ENCODE results near the gene CCDC177.
A peak's percentile ranks its signal among the peaks of the same experiment; 100 is the strongest.

CCDC177 gene

GRCh38 chr14:69574263-69574953 is at the start of gene CCDC177:
Gene CCDC177, minus strand, starts transcription at chr14:69574871. Its CDS starts 1,249 bp downstream, at chr14:69573622.
- peak; percentile 60 for DNase-seq (ENCODE audit: low spot score)

DNA sequence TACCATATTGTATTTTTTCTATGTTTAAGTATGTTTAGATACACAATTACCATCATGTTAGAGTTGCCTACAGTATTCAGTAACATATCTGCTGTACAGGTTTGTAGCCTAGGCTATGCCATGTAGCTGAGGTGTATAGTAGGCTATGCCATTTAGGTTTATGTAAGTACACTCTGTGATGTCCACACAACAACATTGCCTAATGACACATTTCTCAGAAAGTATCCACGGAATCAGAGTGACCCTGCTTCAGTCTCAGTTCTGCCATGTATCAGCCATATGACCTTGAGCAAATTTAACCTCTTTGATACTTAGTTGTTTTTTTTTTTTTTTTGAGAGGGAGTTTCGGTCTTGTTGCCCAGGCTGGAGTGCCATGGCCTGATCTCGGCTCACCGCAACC is 49.5 kb upstream of the CCDC177 start:
- no peak for DNase-seq (ENCODE audit: low spot score)

- DNase-seq (ENCODE audit: low spot score) = no peak
Observed at GRCh38 chr14:69620981-69621380, 46.3 kb upstream of the CCDC177 start.

- DNase-seq (ENCODE audit: low spot score) = no peak
Observed at GRCh38 chr14:69620211-69620611, 45.5 kb upstream of the CCDC177 start.

DNA sequence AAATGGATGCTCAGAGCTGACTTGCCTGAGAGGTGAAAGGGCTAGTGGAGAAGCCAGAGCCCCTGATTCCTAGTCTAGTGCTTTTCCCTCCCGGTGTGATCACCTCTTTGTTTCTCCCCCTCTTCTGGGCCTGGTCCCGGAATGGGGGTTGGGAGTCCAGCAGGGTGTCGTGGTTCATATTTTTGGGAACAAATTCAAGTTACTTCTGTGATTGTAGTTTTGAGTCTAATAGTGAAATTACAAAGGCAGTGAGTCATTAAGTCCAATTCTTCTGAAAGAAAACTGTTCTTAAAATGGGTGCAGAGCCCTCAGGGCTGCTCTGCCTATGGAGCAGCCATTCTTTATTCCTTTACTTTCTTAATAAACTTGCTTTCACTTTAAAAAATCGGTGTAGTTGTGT is 44.3 kb upstream of the CCDC177 start:
- no peak for DNase-seq (ENCODE audit: low spot score)

GRCh38 chr14:69617796-69618195 is 43.1 kb upstream of the CCDC177 start:
- DNase-seq (ENCODE audit: low spot score) = no peak

DNA sequence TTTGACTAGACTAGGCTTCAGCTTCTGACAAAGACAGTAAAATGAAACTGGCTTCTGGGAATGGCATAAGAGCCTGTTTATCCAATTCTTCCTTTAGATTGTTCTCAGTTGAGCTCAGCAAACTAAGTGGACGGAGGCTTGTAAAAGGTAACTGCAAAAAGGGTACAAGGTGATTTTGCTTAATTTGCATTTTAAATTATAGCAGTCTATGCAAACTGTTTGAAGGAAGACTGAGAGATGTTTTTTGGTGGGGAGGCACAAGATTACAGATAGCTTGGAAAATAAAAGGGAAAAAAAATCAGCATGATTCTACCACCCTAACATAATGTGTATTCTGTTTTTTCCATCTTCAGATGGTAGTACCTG is 41.7 kb upstream of the CCDC177 start:
- DNase-seq (ENCODE audit: low spot score) = no peak

GRCh38 chr14:69615496-69616407 is 41.1 kb upstream of the CCDC177 start:
- peak; percentile 59 for DNase-seq (ENCODE audit: low spot score)

- DNase-seq (ENCODE audit: low spot score) = no peak
Observed at GRCh38 chr14:69615121-69615495, 40.4 kb upstream of the CCDC177 start.

- DNase-seq (ENCODE audit: low spot score) = no peak
Observed at GRCh38 chr14:69614592-69614991, 39.9 kb upstream of the CCDC177 start.

GRCh38 chr14:69613312-69614073 is 38.8 kb upstream of the CCDC177 start:
- DNase-seq (ENCODE audit: low spot score) = no peak

GRCh38 chr14:69612783-69613130 is 38.1 kb upstream of the CCDC177 start:
- no peak for DNase-seq (ENCODE audit: low spot score)

DNA sequence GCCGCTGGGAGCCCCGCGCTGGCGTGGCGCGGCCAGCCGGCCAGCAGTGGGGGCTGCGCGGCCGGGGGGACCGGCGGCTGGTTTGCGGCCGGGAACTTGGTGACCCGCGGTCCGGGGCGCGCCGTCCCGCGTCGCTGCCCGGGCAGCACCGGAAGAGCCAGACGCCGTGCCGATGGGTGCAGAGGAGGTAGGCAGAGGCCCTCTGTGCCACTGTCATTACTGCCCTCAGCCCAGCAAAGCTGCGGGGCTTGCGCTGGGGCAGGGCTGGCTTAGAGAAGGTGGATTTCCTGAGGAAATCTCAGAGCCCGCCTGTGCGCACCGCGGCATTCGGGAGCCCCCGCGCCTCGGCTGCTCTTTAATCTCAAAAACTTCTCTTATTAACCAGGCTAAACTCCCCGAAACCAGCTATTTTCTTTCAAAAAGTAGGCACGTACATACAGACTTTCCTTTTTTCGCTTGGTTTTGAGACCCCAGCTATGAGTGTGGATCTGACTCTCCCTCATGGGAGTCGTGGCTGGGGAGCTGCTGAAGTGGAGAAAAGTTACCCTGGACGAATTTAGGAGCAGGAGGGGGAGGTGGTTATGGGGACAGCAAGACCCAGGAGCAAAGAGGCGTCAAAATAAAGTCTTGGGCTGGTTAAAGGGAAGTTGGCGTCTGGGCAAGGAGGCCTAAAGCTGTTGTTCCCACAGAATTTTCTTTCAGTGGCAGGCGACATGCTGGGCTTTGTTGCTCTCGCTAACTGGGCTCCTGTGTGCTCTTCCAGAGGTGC is 37.5 kb upstream of the CCDC177 start:
- DNase-seq (ENCODE audit: low spot score) = no peak

- DNase-seq (ENCODE audit: low spot score) = peak; percentile 89
Observed at GRCh38 chr14:69611172-69612013, 36.7 kb upstream of the CCDC177 start, which contains the start of gene SUSD6. Gene SUSD6, plus strand, starts transcription at chr14:69611596. Its CDS starts 46,997 bp downstream, at chr14:69658593.

DNA sequence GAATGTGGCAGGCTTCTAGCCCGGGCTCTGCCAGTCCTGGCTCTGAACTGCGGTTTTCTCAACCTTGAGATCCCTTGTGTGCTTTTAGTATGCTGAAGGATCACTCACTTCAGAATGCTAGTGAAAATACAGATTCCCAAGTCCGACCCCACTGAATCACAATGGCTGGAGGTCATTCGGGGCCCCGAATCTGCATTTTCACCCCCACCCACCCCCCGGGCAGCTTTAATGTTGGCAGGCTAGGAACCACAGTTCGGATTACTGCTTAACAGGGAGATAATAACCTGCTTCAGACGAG is 36.2 kb upstream of the CCDC177 start:
- DNase-seq (ENCODE audit: low spot score) = no peak

DNA sequence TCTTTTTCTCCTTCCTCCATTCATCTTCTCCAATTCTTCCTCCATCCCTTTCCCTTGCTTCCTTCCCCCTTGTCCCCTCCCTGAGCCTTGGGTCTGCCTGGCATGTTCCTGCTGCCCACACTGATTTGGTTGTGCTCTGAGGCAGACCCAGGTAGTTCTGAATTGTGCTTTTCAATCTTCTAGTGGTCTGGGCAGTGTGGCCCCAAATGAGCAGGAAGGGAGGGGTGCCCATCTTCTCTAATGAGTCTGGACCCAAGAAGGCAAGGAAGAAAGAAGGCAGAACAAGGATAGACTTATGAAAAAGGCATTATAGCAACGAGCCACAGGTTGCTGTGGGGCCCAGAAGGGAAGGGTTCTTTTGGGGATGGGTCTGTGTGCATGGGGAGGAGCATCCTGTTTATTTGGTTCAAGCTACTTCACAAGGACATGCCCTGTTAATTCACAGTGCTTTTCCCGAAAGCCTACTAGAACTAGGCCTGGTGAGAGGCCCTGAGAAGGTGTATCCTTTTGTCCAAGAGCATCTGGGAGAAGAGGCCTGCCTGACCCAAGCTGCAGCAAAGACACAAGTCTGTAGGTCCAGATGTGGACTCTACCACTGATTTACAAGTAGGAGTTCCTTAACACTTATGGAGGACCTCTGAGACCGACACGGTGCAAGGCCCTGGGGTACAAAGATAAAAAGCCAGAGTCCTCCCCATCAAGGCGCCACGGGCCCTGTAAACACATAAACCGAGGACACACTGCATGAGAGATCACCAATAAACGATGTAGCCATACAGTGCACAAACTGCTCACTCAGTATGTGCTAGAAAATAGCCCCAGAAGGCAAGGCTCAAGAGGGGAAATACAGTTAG is 35.6 kb upstream of the CCDC177 start:
- DNase-seq (ENCODE audit: low spot score) = no peak

GRCh38 chr14:69606258-69607184 is 31.9 kb upstream of the CCDC177 start:
- DNase-seq (ENCODE audit: low spot score) = no peak

DNA sequence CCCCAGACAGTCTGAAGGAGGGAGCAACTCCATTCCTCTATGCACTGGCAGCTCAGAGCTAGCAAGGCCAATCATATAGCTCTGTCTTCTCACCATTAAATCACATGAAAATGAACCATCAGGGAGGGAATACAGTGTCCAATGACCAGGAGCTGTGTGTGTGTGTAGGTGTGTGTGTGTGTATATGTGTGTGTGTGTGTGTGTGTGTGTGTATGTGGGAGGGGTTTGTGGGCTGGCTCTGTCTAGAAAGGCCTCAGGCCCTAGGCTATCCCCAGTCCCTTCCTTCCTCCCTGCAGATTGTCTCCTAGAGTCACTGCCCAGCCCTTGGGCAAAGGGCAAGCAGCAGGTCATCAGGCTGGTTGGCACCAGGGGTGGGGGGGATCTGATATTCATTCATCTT is 31.1 kb upstream of the CCDC177 start:
- no peak for DNase-seq (ENCODE audit: low spot score)

DNA sequence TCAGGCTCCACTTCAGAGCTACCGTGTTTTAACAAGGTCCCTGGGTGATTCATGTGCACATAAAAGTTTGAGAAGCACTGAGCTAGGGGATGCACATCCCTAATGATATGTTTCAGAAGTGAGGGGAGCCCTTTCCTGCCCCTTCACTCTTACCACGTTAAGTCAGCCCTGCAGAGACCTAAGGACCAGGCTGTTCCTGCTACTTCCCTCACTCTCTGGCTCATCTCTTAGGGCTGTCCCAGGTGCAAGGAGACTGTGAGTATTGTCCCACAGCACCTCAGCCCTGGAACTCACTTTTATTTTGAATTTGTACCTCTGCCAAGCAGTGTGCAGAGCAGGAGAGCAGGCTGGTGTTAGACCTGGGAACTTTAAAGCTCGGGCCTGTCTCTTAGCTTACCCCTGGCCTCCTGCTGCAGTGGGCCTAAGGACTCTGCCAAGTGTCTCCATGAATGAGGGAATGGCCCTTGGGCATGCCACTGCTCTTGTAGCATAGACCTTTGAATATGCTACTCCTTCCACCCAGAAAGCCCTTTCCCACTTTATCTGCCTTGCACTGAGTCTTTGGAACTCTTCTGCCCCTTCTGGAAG is 25.7 kb upstream of the CCDC177 start:
- no peak for DNase-seq (ENCODE audit: low spot score)
